ENCODE data around the gene HEATR5A.
"Not testable (repeated sequence)": the region's sequence is repeated elsewhere in the genome, so short reads cannot be mapped to it uniquely, and the experiment has no call there.

The HEATR5A gene

DNA sequence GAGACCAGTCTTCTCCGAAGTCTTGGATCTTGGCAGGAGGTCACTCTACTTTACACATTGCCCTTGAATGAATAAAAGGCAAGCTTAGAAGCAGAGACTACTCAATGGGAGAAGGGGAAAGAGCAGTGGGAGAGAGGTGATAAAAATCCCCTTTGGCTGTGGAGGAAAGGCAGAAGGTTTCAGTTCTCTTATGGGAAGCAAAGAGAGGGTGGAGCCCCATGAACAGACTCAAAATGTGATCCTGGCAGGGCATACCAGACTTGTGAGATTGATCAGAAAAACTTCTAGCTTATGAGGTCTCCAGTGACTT is 163.2 kb downstream of the HEATR5A start:
- DNase-seq (ENCODE audit: low read depth), result no peak

GRCh38 chr14:31256534-31257243 is 163.7 kb downstream of the HEATR5A start:
- no peak for DNase-seq (ENCODE audit: low read depth)

DNA sequence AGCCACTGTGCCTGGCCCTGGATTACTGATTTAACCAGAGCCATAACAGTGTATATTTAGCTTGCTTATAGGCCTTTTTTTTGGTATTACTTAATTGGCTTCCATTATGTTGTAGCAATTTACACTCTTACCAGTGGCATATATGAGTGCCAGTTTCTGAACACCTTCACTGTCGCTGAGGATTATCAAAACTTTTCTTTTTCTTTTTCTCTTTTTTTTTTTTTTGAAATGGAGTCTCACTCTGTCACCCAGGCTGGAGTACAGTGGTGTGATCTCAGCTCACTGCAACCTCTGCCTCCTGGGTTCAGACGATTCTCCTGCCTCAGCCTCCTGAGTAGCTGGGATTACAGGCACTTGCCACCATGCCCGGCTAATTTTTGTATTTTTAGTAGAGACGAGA is 164.4 kb downstream of the HEATR5A start:
- DNase-seq (ENCODE audit: low read depth), result not testable (repeated sequence)

- DNase-seq (ENCODE audit: low read depth), result no peak
Observed at GRCh38 chr14:31255286-31255685, 165.1 kb downstream of the HEATR5A start.

DNA sequence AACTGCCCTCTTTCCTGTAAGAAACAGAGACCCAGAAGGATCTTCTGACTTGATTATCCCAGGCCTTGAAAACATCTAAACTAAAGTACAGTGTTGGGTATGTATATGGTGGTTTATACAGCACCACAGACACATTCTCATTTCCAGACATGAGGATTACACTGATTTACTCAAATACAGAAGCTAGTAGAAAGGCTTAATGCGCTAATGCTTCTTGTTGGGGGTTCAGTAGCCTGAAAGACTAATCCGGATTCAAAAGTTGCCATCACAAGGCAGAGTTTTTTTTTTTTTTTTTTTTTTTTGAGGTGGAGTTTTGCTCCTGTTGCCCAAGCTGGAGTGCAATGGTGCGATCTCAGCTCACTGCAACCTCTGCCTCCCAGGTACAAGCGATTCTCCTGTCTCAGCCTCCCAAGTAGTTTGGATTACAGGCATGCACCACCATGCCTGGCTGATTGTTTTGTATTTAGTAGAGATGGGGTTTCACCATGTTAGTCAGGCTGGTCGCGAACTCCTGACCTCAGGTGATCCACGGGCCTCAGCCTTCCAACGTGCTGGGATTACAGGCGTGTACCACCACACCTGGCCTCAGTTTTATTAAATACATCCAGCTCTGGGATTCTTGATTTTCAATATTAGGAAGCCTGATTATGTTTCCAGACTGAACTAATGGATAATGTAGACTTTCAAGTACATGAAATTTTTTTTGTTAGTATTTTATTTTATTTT is 166.4 kb downstream of the HEATR5A start:
- no peak for DNase-seq (ENCODE audit: low read depth)

GRCh38 chr14:31252865-31253264 is 167.5 kb downstream of the HEATR5A start:
- DNase-seq (ENCODE audit: low read depth), result no peak

DNA sequence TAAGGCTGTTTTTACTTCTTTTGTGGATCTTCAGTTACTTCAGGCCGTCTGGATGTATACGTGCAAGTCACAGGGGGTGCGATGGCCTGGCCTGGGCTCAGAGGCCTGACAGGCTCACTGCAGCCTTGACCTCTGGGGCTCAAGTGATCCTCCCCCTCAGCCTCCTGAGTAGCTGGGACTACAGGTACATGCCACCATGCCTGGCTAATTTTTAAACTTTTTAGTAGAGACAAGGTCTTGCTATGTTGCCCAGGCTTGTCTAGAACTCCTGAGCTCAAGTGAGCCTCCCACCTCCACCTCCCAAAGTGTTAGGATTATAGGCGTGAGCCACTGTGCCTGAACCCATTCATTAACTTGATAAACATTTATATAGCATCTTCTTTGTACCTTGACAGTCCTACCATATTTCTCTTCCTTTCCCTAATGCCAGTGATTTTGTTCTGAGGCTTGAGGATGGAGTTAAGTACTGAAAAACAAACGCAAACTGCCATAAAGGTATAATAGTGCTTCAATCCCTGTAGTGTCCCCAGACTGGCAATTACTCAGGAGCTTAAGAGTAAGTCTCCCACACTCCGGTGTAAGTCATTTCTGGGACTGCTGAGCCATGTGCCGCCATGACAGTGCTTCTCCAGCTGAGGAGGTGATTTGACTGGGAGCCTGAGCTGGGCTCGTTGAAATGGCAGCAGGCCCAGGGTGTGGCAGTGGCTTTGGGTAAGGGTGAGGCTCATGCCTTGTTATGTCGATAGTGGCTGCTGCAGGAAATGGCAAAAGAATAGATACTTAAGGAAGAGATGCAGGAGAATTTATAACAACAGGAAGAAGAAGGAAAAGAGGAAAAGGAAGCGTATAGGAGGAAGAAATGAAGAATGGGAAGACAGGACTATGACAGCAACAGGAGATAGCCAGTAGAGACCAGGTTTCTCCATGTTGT is 169.1 kb downstream of the HEATR5A start:
- no peak for DNase-seq (ENCODE audit: low read depth)

- no peak for DNase-seq (ENCODE audit: low read depth)
Observed at GRCh38 chr14:31244626-31245025, 175.7 kb downstream of the HEATR5A start.

- DNase-seq (ENCODE audit: low read depth), result no peak
Observed at GRCh38 chr14:31243860-31244259, 176.5 kb downstream of the HEATR5A start.

DNA sequence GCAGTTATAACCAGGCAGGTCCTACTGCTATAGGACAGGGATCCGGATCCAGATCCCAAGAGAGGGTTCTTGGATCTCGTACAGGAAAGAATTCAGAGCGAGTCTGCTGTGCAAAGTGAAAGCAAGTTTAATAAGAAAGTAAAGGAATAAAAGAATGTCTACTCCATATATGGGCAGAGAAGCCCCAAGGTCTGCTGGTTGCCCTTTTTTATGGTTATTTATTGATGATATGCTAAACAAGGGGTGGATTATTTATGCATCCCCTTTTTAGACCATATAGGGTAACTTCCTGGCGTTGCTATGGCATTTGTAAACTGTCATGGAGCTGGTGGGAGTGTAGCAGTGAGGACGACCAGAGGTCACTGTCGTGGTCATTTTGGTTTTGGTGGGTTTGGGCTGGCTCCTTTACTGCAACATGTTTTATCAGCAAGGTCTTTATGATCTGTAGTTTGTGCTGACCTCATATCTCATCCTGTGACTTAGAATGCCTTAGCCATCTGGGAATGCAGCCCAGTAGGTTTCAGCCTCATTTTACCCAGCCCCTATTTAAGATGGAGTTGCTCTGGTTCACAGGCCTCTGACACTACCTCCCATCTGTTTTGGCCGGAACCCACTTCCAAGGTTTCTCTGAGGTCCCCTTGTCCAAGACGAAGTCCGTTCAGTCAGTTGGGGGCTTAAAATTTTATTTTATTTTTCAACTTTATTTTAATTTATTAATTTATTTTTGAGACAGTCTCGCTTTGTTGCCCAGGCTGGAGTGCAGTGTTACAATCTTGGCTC is 178.0 kb downstream of the HEATR5A start:
- DNase-seq (ENCODE audit: low read depth), result not testable (repeated sequence)
